Gastroesophageal sphincter (tissue), 4 donors: ENCODE data around the gene TMEM222. TPM values are rescaled to one million over a fixed set of nuclear protein-coding genes. Genes with fewer than 3 reads are reported as not detected.

ENCODE experiments used
- ATAC-seq: fragments of 150-250 bp; one replicate; pipeline ENCODE4 v1.9.1; 2016; ENCODE audit warnings: mild to moderate bottlenecking, moderate library complexity
- H3K27ac ChIP-seq, 4 donors: fragments of 200-600 bp; sonication (generic) in 3 of 4; 1 replicate in 3 of 4; 2 replicates in 1 of 4; pipeline ENCODE4 v1.5.1; 2016 to 2019
- H3K27me3 ChIP-seq: fragments of 200-600 bp; sonication (generic); one replicate; pipeline ENCODE4 v1.5.1; 2019
- H3K36me3 ChIP-seq, 2 donors: fragments of 200-600 bp; sonication (generic); one replicate each; pipeline ENCODE4 v1.5.1; 2019; ENCODE audit warnings: control low read depth in 1 of 2
- H3K4me1 ChIP-seq, 3 donors: fragments of 200-600 bp; sonication (generic); 1 replicate in 2 of 3; 2 replicates in 1 of 3; pipeline ENCODE4 v1.5.1; 2016 to 2019; ENCODE audit warnings: control low read depth in 2 of 3
- H3K4me3 ChIP-seq, 2 donors: fragments of 200-600 bp; sonication (generic); one replicate each; pipeline ENCODE4 v1.5.1; 2019; ENCODE audit warnings: mild to moderate bottlenecking in 1 of 2, moderate library complexity in 1 of 2
- H3K9me3 ChIP-seq, 3 donors: fragments of 200-600 bp; sonication (generic); one replicate each; pipeline ENCODE4 v1.5.1; 2017 to 2019; ENCODE audit warnings: control low read depth in 2 of 3
- CTCF ChIP-seq, 4 experiments: fragments of 200-600 bp in 2 of 4; fragments of 450-650 bp in 2 of 4; sonication (generic) in 1 of 4; IDR thresholded peaks; one replicate each; pipeline ENCODE4 v1.5.1; 2017 to 2019; ENCODE audit warnings: antibody characterized with exemption in 4 of 4, mild to moderate bottlenecking in 2 of 4, moderate library complexity in 2 of 4
- EP300 ChIP-seq: sonication (generic); formaldehyde crosslinking; IDR thresholded peaks from one replicate; pipeline ENCODE4 v1.6.1; 2017; ENCODE audit warnings: antibody characterized with exemption, mild to moderate bottlenecking
- POLR2A ChIP-seq, 2 donors: fragments of 450-650 bp; IDR thresholded peaks; one replicate each; pipeline ENCODE4 v1.6.1; 2017; ENCODE audit warnings: antibody characterized with exemption in 2 of 2, mild to moderate bottlenecking in 2 of 2, moderate library complexity in 1 of 2
- POLR2AphosphoS5 ChIP-seq: sonication (generic); formaldehyde crosslinking; IDR thresholded peaks from one replicate; pipeline ENCODE4 v1.6.1; 2017; ENCODE audit warnings: antibody characterized with exemption
- WGBS, 2 donors: methylation state at CpG; one replicate each; pipeline ENCODE4 v1.1.5; 2018; ENCODE audit warnings: low coverage in 1 of 2; 5-methylcytosine and 5-hydroxymethylcytosine counted together
- total RNA-seq, 4 donors: library from RNA; depleted of rRNA; stranded (reverse); fragments of >200 nt; gene quantifications; one replicate each; pipeline ENCODE4 v1.1.0, GENCODE V29; 2016

TMEM222 gene
- total RNA-seq = 10 to 100 TPM; 15.6 to 28.6 (median 24.1) TPM

DNA sequence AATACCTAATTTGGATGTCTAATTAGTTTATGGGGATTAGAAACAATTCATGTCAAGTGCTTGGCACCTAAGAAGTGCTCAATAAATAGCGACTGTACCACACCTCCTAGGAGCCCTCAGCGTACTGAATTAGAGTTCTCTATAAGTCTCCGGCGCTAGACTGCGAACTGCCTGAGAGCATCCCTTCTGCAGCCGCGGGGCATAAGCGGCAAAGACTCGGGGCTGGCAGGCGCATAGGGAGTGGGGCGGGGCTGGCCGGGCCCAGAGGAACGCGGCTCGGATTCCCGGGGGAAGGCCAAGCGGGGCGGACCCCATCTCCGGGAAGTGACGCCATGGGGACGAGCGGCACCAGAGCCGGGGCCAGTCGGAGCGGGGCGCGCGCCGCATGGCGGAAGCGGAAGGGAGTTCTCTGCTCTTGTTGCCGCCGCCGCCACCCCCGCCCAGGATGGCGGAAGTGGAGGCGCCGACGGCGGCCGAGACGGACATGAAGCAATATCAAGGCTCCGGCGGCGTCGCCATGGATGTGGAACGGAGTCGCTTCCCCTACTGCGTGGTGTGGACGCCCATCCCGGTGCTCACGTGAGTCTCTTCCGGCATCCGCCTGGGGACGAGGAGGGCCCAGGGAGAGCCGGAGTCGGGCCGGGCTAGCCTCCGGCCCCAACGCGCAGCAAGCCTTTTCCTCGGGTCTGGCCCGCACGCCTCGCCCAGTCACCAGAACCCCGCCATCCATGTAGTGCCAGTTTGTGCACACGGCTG, at the start of gene TMEM222:
Gene TMEM222, plus strand, starts transcription at position 351 of the 756 bp plus-strand sequence. Its CDS starts 35 bp downstream, at position 386.
- Histone ChIP-seq H3K36me3 (peaks cover 0 to 31% of the 10 kb centered on the region in 2 donors), H3K4me3 (peak within 1 kb of the TSS; percentile 81 to 83), H3K27ac (peak within 1 kb of the TSS; percentile 70 to 92 (median 90)), H3K4me1 (peaks cover 0 to 51% (median 13%) of the 10 kb centered on the region in 3 donors), H3K27me3 (no peaks in the 10 kb centered on the region), H3K9me3 (no peaks in the 10 kb centered on the region)
- peak; percentile 99 for ATAC-seq
- TF ChIP-seq POLR2AphosphoS5 = peak; percentile 86
- TF ChIP-seq POLR2A (IDR thresholded peaks at IDR 0.05) = peak; percentile 57 to 63
- peak in 3 of 4 experiments; percentile 40 to 69 (median 57) for TF ChIP-seq CTCF (IDR thresholded peaks at IDR 0.05)
- TF ChIP-seq EP300 = no peak
- WGBS, 2 donors = 0% methylated on average over 1 of the region's 67 CpGs

GRCh38 chr1:27274204-27274603, 47.8 kb upstream of the TMEM222 start:
- Histone ChIP-seq H3K27me3 (no peaks in the 10 kb centered on the region), H3K4me3 (no peak overlapping the region), H3K27ac (no peak overlapping the region), H3K4me1 (no peaks in the 10 kb centered on the region), H3K36me3 (peaks cover 0 to 27% of the 10 kb centered on the region in 2 donors), H3K9me3 (no peaks in the 10 kb centered on the region)
- WGBS, 2 donors = 83 to 100% methylated on average over 1 of the region's 1 CpG
- TF ChIP-seq EP300 = no peak
- TF ChIP-seq POLR2A (IDR thresholded peaks at IDR 0.05) = no peak
- no peak for TF ChIP-seq POLR2AphosphoS5
- TF ChIP-seq CTCF (IDR thresholded peaks at IDR 0.05) = no peak
- ATAC-seq = no peak

DNA sequence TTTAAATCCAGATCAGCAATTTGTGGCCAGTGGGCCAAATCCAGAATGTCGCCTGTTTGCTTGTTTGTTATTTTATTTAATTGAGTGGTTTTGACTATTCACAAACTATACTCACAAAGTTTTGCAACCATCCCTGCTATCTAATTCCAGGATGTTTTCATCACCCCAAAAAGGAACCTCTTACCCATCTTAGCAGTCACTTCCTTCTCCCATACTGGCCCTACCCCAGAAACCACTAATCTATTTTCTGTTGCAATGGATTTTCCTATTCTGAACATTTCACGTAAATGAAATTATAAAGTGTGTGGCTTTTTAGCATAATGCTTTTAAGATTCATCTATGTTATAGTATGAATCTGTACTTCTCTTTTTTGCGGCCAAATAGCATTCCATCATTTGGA, 46.3 kb upstream of the TMEM222 start:
- no peaks in the 10 kb centered on the region for H3K4me1 ChIP-seq
- TF ChIP-seq EP300 = no peak
- no peak for TF ChIP-seq POLR2AphosphoS5
- no peak for TF ChIP-seq CTCF (IDR thresholded peaks at IDR 0.05)
- WGBS, 2 donors = 33 to 63% methylated on average over 3 of the region's 3 CpGs
- H3K9me3 ChIP-seq = no peaks in the 10 kb centered on the region
- no peak for ATAC-seq
- no peak overlapping the region for H3K27ac ChIP-seq
- H3K27me3 ChIP-seq = no peaks in the 10 kb centered on the region
- peaks cover 0 to 27% of the 10 kb centered on the region in 2 donors for H3K36me3 ChIP-seq
- no peak overlapping the region for H3K4me3 ChIP-seq

DNA sequence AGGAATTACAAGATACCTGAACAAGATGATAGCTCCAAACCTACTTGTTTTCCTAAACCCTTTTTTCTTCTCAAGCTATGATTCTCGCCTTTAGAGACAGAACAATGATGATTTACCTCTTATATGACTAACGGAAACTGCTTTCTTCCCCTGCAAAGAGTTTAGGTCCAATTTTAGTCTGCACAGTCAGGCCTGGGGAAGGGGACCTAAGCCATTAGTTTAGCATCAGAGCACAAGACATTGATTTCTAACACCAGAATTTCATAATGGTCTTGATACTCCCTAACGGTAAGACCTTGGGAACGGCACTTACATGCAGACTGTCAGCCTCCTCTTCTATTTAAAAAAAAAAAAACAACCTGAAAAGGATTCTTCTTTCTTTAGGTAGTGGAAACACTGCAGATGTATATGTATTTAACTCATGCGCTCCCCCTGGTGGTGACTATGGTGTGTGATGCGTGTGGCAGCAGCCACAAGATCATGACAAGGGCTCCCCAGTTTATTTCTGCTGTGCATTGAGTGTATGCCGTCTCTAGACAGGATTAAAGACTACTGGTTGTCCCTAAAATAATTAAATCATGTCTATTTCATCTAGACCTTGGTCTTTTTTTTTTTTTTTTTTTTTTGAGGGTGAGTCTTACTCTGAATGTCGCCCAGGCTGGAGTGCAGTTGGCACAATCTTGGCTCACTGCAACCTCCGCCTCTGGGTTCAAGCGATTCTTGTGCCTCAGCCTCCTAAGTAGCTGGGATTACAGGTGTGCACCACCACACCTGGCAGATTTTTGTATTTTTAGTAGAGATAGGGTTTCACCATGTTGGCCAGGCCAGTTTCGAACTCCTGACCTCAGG, 37.3 kb upstream of the TMEM222 start:
- Histone ChIP-seq H3K36me3 (peaks cover 0 to 64% of the 10 kb centered on the region in 2 donors), H3K27me3 (no peaks in the 10 kb centered on the region), H3K4me1 (no peaks in the 10 kb centered on the region), H3K27ac (no peak overlapping the region), H3K9me3 (no peaks in the 10 kb centered on the region), H3K4me3 (no peak overlapping the region)
- ATAC-seq = peak; percentile 65
- TF ChIP-seq EP300 (no peak), CTCF (IDR thresholded peaks at IDR 0.05) (peak; percentile 76 to 85 (median 82)), POLR2A (IDR thresholded peaks at IDR 0.05) (no peak), POLR2AphosphoS5 (no peak)
- WGBS, 2 donors = 23 to 28% methylated on average over 8 of the region's 11 CpGs
